Activated T-cell treated with anti-CD3 and anti-CD28 coated beads, Interleukin-2, amount 50 U/mL, for 4 hours (primary cell): ENCODE data around the gene SORCS2. TPM values are rescaled to one million over a fixed set of nuclear protein-coding genes. Genes with fewer than 3 reads are reported as not detected.

Source experiments
- ATAC-seq, 2 donors: fragments of 200-7000 bp; cut with Tn5 transposase; one replicate each; pipeline ENCODE4 v1.10.0; 2021
- DNase-seq: peaks from one replicate; pipeline ENCODE4 v3.0.0-alpha.2; 2020
- H3K27me3 Mint-ChIP-seq: one replicate; pipeline ENCODE4 v1.8.0; 2021; ENCODE audit warnings: low read depth, mixed read lengths
- H3K36me3 Mint-ChIP-seq: one replicate; pipeline ENCODE4 v1.8.0; 2022; ENCODE audit warnings: mixed read lengths; ENCODE audit not compliant: insufficient read depth
- H3K4me1 Mint-ChIP-seq: one replicate; pipeline ENCODE4 v1.8.0; 2021; ENCODE audit warnings: low read depth, mixed read lengths
- H3K4me3 Mint-ChIP-seq: one replicate; pipeline ENCODE4 v1.8.0; 2021; ENCODE audit warnings: mild to moderate bottlenecking, moderate library complexity, mixed read lengths
- H3K9me3 Mint-ChIP-seq: one replicate; pipeline ENCODE4 v1.8.0; 2021; ENCODE audit warnings: mixed read lengths
- total RNA-seq, 3 donors: library from RNA; stranded (reverse); gene quantifications; one replicate each; pipeline ENCODE4 v1.2.1, GENCODE V29; 2021

Gene SORCS2
- total RNA-seq, 3 donors from 2014 or later: 0.18 to 0.43 TPM; not detected in 1

DNA sequence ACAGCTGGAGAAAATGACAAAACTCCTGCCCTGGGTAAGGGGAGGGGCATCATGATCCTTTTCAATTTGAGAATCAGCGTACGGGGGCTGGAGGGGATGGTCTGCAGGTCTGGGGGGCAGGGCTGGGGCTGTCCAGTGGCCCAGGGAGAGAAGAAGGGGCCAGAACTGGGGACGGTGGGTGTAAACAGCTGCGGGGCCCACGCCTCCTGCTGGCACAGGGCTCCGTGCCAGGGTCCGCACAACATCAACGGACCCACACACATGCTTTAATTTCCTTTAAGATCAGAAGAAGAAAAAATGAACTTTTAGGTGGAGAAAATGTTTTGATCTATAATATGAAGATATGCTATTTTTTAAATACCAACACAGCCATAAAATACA is 190.3 kb downstream of the SORCS2 start:
- Mint-ChIP-seq H3K36me3 (no peaks in the 10 kb centered on the region), H3K4me1 (no peaks in the 10 kb centered on the region), H3K27me3 (peaks cover 30% of the 10 kb centered on the region), H3K9me3 (no peaks in the 10 kb centered on the region), H3K4me3 (no peak overlapping the region)
- ATAC-seq (no peak), DNase-seq (no peak)

- Mint-ChIP-seq H3K36me3 (no peaks in the 10 kb centered on the region), H3K4me1 (no peaks in the 10 kb centered on the region), H3K4me3 (no peak overlapping the region), H3K27me3 (peaks cover 23% of the 10 kb centered on the region), H3K9me3 (no peaks in the 10 kb centered on the region)
- DNase-seq: no peak
- ATAC-seq: no peak
Measured at GRCh38 chr4:7383266-7383665, 190.9 kb downstream of the SORCS2 start.

DNA sequence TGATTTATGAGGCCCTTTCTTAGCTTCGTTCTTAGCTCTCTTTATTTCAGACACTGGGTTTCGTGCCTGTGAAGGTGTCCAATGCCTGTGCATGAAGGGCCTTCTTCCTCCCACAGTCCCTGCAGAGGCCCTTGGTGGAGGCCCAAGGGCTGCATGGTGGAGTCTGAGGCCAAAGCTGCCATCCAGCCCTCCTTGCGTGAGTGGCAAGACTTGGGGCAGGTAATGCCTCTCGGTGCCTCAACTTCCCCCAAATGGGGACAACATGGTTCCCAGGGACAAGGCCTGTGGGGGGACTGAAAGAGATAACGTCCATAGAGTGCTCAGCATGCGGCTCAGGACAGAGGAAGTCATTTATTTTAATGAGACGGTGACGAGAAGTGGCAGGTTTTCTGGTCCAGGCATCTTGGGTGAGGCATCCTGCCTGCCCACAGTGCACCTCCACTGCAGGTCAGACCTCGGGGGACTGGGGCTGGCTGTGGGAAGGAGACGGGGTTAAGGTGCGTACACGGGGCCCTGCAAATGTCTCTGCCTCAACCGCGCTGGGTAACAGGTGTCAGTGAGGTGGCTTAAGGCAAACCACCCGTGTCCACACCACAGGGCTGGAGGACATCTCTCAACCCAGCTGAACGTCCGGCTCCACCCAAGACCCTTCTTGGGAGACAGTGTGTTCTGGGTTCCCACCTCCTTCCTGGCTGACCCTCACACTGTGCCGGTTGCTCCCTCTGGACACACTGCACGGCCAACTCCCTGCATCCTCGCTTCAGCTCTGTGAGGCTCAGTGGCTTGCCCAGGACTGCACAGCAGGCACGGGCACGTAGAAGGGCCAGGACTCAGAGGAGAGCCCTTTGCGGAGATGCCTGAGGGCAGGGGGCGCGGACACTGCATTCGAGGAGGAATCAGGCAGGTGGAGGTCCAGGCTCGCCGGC is 191.9 kb downstream of the SORCS2 start:
- no peak overlapping the region for H3K4me3 Mint-ChIP-seq
- ATAC-seq (no peak), DNase-seq (no peak)
- no peaks in the 10 kb centered on the region for H3K4me1 Mint-ChIP-seq
- no peaks in the 10 kb centered on the region for H3K9me3 Mint-ChIP-seq
- H3K27me3 Mint-ChIP-seq: peaks cover 15% of the 10 kb centered on the region
- no peaks in the 10 kb centered on the region for H3K36me3 Mint-ChIP-seq

DNA sequence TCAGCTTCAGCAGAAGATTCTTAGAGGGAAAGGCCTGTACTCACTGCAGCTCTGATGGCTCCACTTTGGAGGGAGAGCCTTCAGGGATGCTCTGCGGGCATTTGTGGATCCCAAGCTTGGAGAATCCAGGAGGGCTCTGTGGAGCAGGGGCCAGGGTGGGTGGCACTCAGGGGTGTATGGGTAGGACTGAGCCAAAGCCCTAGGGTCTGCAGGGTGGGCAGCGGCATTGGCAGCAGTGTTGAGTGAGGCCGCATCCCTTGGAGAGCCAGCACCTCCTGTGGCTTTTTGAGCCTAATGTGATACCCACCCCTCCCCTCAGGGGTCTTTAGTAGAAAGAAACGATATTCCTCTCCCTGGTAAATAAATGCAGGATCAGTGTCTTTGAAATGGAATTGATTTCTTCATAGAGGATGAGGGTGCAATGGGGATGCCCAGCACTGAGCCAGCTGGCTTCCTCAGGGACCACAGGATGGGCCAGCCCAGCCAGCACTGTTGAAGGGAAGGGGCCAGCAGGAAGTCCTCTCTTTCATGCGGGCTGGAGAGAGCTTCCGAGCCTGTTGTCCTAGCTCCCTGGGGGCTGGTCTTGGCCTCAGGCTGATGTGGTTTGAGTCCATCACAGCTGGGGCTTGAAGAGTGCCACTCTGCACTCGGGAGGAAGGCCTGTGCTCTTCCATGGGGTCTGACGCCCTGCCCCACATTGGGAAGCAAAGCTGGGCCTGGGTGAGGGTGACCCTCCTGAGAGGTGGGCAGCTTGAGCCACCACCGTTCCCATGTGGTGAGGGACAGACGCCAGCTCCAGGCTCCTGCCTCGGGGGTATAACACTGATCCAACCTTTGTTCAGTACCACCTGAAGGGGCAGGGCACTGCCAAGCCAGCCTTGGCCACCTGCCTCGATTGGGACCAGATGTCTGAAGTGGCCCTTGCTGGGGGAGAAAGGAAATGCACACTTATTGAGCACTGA is 192.9 kb downstream of the SORCS2 start:
- ATAC-seq (no peak), DNase-seq (no peak)
- no peak overlapping the region for H3K4me3 Mint-ChIP-seq
- H3K4me1 Mint-ChIP-seq: no peaks in the 10 kb centered on the region
- peaks cover 17% of the 10 kb centered on the region for H3K27me3 Mint-ChIP-seq
- no peaks in the 10 kb centered on the region for H3K36me3 Mint-ChIP-seq
- H3K9me3 Mint-ChIP-seq: no peaks in the 10 kb centered on the region

DNA sequence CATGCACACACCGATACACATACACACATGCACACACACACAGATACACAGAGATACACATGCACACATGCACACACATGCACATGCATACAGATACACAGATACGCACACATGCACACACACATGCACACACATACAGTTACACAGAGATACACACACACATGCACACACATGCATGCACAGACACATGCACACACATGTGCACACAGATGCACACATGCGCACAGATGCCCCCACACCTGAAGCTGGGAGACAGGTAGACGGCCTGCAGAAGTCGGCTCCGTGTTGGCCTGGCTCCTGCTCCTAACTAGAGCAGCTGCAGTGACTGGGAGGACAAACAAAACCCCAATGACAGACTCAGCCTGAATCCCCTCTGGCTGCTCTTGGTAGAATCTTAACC is 195.6 kb downstream of the SORCS2 start:
- Mint-ChIP-seq H3K36me3 (no peaks in the 10 kb centered on the region), H3K9me3 (no peaks in the 10 kb centered on the region), H3K4me3 (no peak overlapping the region), H3K4me1 (no peaks in the 10 kb centered on the region), H3K27me3 (peaks cover 9% of the 10 kb centered on the region)
- ATAC-seq (no peak), DNase-seq (no peak)

DNA sequence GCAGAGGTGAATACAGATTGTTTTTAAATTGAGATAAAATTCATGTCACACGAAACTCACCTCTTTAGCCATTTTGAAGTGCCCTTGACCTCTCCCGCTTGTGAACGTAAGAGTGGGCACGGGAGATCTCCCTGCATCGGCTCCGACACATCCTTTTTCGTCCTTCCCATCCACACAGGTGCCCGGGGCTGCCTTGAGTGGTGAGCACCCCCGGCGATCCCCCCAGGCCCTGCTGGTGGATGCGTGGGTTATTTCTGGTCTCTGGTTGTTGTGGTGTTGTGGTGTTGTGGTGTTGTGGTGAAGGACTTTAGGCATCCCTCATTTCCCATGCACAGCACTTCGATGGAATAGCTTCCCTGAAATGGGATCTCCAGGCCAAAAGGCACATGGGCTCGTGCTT is 196.3 kb downstream of the SORCS2 start:
- Mint-ChIP-seq H3K27me3 (peaks cover 16% of the 10 kb centered on the region), H3K9me3 (no peaks in the 10 kb centered on the region), H3K36me3 (no peaks in the 10 kb centered on the region), H3K4me1 (no peaks in the 10 kb centered on the region), H3K4me3 (no peak overlapping the region)
- ATAC-seq: no peak
- no peak for DNase-seq

- Mint-ChIP-seq H3K4me1 (no peaks in the 10 kb centered on the region), H3K4me3 (no peak overlapping the region), H3K9me3 (no peaks in the 10 kb centered on the region), H3K27me3 (peaks cover 17% of the 10 kb centered on the region), H3K36me3 (no peaks in the 10 kb centered on the region)
- ATAC-seq: no peak
- no peak for DNase-seq
Measured at GRCh38 chr4:7389101-7389701, 196.9 kb downstream of the SORCS2 start.

GRCh38 chr4:7389719-7390118 is 197.4 kb downstream of the SORCS2 start:
- H3K4me3 Mint-ChIP-seq: no peak overlapping the region
- no peaks in the 10 kb centered on the region for H3K36me3 Mint-ChIP-seq
- DNase-seq (no peak), ATAC-seq (no peak)
- no peaks in the 10 kb centered on the region for H3K4me1 Mint-ChIP-seq
- no peaks in the 10 kb centered on the region for H3K9me3 Mint-ChIP-seq
- H3K27me3 Mint-ChIP-seq: peaks cover 17% of the 10 kb centered on the region

DNA sequence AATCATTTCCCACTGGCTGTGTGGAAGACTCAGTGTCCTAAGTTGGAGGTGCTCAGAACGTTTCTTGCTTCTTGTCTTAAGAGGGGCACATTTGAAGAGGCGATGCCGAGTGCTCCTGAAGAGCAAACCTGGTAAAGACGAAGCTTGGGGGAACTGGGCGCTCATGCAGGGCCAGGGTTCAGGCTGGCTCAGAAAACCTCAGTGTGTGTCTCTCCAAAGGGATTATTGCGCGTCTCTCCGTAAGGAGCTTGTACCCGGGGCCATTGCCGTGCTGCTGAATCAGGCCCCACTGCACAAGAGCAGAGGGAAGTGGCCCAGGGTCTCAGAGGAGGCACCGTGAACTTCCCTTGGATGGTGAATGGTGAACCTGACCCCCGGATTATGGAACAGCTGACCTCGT is 198.0 kb downstream of the SORCS2 start:
- Mint-ChIP-seq H3K4me3 (no peak overlapping the region), H3K9me3 (no peaks in the 10 kb centered on the region), H3K36me3 (no peaks in the 10 kb centered on the region), H3K27me3 (peaks cover 17% of the 10 kb centered on the region), H3K4me1 (no peaks in the 10 kb centered on the region)
- no peak for ATAC-seq
- no peak for DNase-seq

- no peaks in the 10 kb centered on the region for H3K4me1 Mint-ChIP-seq
- no peak overlapping the region for H3K4me3 Mint-ChIP-seq
- no peaks in the 10 kb centered on the region for H3K9me3 Mint-ChIP-seq
- H3K27me3 Mint-ChIP-seq: peaks cover 17% of the 10 kb centered on the region
- DNase-seq (no peak), ATAC-seq (no peak)
- no peaks in the 10 kb centered on the region for H3K36me3 Mint-ChIP-seq
Measured at GRCh38 chr4:7390906-7391636, 198.7 kb downstream of the SORCS2 start.

DNA sequence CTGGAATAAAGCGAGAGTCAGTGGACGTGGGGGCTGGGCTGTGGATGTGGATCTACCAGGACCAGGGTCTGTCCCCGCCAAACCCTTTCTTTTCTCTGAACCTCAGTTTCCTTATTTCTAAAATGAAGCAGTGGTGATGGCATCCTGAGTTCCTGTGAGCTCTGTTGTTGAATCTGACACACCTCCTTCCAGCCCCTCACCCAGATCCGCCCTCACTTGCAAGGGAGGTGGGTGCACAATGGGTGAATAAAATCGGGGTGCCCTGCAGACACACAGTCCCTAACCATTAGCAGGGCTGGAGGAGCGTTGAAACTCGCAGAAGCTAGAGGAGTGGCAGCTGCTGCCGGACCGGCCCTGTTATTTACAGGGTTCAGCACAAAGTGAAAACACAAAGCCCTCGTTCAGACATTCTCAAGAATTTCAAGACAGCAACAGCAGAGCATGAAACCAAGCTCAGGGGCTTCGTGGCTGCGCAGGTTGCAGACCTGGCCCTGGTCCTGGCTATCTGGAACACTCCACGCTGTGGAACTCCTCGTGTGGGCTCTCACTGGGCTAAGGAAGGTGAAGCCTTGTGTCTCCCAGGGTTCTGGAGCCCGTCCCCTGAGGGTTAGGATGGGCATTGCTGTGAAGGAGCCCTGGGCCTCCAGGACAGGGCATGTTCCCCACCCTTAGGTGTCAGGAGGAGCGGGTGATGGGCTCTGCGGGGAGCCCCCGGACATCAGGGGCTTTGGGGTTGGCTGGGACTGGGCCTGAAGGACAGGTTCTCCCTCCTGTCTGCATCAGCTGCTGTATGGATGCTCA is 199.5 kb downstream of the SORCS2 start:
- ATAC-seq (no peak), DNase-seq (no peak)
- peaks cover 22% of the 10 kb centered on the region for H3K27me3 Mint-ChIP-seq
- no peaks in the 10 kb centered on the region for H3K36me3 Mint-ChIP-seq
- H3K9me3 Mint-ChIP-seq: no peaks in the 10 kb centered on the region
- no peaks in the 10 kb centered on the region for H3K4me1 Mint-ChIP-seq
- no peak overlapping the region for H3K4me3 Mint-ChIP-seq

- Mint-ChIP-seq H3K4me3 (no peak overlapping the region), H3K36me3 (no peaks in the 10 kb centered on the region), H3K9me3 (no peaks in the 10 kb centered on the region), H3K4me1 (no peaks in the 10 kb centered on the region), H3K27me3 (peaks cover 22% of the 10 kb centered on the region)
- DNase-seq (no peak), ATAC-seq (no peak)
Measured at GRCh38 chr4:7392438-7393421, 200.4 kb downstream of the SORCS2 start.
